RWPE2 (cell line): ENCODE results near the gene POLG.

ENCODE experiments used
- ATAC-seq: fragments of 200-7000 bp; cut with Tn5 transposase; 3 replicates; pipeline ENCODE4 v1.9.1; 2021; ENCODE audit warnings: low read depth
- DNase-seq: peaks from one replicate; pipeline ENCODE4 v3.0.0-alpha.2; 2020; ENCODE audit warnings: low spot score
- H3K27ac ChIP-seq: fragments of 450-650 bp; 2 replicates; pipeline ENCODE4 v1.5.1; 2017; ENCODE audit warnings: mild to moderate bottlenecking; ENCODE audit not compliant: poor library complexity, severe bottlenecking
- H3K27me3 ChIP-seq: fragments of 250-450 bp; sonication (Bioruptor Pico); 2 replicates; pipeline ENCODE4 v1.5.1; 2021; ENCODE audit warnings: mild to moderate bottlenecking, moderate library complexity; ENCODE audit not compliant: insufficient read depth, poor library complexity, severe bottlenecking
- H3K36me3 ChIP-seq: fragments of 250-450 bp; sonication (Bioruptor Pico); 2 replicates; pipeline ENCODE4 v1.5.1; 2020; ENCODE audit warnings: low read depth, mild to moderate bottlenecking, moderate library complexity
- H3K4me1 ChIP-seq: fragments of 250-450 bp; sonication (Bioruptor Pico); 2 replicates; pipeline ENCODE4 v1.5.1; 2021; ENCODE audit warnings: mild to moderate bottlenecking, moderate library complexity; ENCODE audit not compliant: insufficient read depth, poor library complexity, severe bottlenecking
- H3K4me3 ChIP-seq: fragments of 250-450 bp; sonication (Bioruptor Pico); 2 replicates; pipeline ENCODE4 v1.5.1; 2021; ENCODE audit warnings: mild to moderate bottlenecking, moderate library complexity; ENCODE audit not compliant: severe bottlenecking
- H3K9me3 ChIP-seq: fragments of 250-450 bp; sonication (Bioruptor Pico); 2 replicates; pipeline ENCODE4 v1.5.1; 2021; ENCODE audit warnings: mild to moderate bottlenecking, moderate library complexity; ENCODE audit not compliant: severe bottlenecking
- CTCF ChIP-seq: fragments of 450-650 bp; IDR thresholded peaks from one replicate; pipeline ENCODE4 v1.5.1; 2017; ENCODE audit warnings: mild to moderate bottlenecking, moderate library complexity; ENCODE audit not compliant: poor library complexity, severe bottlenecking

POLG gene

DNA sequence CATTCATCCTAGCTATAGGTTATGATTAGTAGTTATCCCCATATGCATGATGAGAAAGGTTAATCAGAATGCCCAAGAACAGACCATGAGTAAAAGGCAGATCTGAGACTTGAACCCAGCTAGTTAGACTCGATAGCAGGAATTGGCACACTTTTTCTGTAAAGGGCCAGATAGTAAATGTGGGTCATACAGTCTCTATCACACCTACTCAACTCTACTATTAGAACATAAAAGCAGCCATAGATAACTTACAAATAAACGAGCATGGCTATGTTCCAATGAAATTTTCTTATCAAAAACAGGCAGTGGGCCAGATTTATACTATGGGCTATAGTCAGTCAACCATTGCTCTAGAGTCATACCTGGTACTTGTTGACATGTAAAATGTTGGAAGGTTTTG lies 24.6 kb downstream of the POLG start:
- no peak overlapping the region for H3K4me3 ChIP-seq
- ATAC-seq (no peak), DNase-seq (no peak)
- peaks cover 97% of the 10 kb centered on the region for H3K36me3 ChIP-seq
- no peaks in the 10 kb centered on the region for H3K27me3 ChIP-seq
- TF ChIP-seq CTCF: no peak
- H3K27ac ChIP-seq: no peak overlapping the region
- no peaks in the 10 kb centered on the region for H3K4me1 ChIP-seq
- H3K9me3 ChIP-seq: no peaks in the 10 kb centered on the region

GRCh38 chr15:89308236-89308635 lies 26.4 kb downstream of the POLG start:
- no peak overlapping the region for H3K27ac ChIP-seq
- DNase-seq (no peak), ATAC-seq (no peak)
- no peaks in the 10 kb centered on the region for H3K4me1 ChIP-seq
- H3K36me3 ChIP-seq: peaks cover 95% of the 10 kb centered on the region
- no peaks in the 10 kb centered on the region for H3K9me3 ChIP-seq
- no peak for TF ChIP-seq CTCF
- no peak overlapping the region for H3K4me3 ChIP-seq
- H3K27me3 ChIP-seq: no peaks in the 10 kb centered on the region

DNA sequence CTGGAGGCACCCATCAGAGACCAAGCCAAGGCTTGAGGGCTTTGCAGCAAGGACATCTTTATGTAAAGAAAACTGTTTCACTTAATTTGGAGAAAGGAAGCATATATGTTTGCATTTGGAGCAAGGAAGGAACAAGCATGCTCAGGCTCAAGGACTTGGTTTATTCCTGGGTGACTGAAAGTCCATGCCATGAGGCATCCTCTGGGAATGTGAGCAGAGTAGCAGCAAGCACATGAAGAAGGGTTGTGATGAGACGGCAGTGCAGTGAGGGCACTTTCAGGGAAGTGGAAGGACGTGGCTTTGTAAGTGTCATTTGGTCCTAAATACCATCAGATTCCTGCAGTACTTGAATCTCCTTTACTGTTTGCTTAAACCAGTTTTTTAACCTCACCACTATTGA lies 26.8 kb downstream of the POLG start:
- DNase-seq: no peak
- Histone ChIP-seq H3K36me3 (peaks cover 95% of the 10 kb centered on the region), H3K27me3 (no peaks in the 10 kb centered on the region), H3K4me1 (no peaks in the 10 kb centered on the region), H3K9me3 (no peaks in the 10 kb centered on the region), H3K4me3 (no peak overlapping the region), H3K27ac (no peak overlapping the region)
- no peak for TF ChIP-seq CTCF
- ATAC-seq: no peak

- no peaks in the 10 kb centered on the region for H3K4me1 ChIP-seq
- peak; percentile 8; the same call in 1 of the 3 replicates for ATAC-seq
- no peaks in the 10 kb centered on the region for H3K27me3 ChIP-seq
- TF ChIP-seq CTCF: no peak
- H3K27ac ChIP-seq: no peak overlapping the region
- peaks cover 95% of the 10 kb centered on the region for H3K36me3 ChIP-seq
- H3K4me3 ChIP-seq: no peak overlapping the region
- no peaks in the 10 kb centered on the region for H3K9me3 ChIP-seq
- DNase-seq: no peak
These were observed 27.5 kb downstream of the POLG start for GRCh38 chr15:89307046-89307587.

GRCh38 chr15:89305395-89305794 lies 29.2 kb downstream of the POLG start:
- Histone ChIP-seq H3K27me3 (no peaks in the 10 kb centered on the region), H3K4me1 (no peaks in the 10 kb centered on the region), H3K4me3 (no peak overlapping the region), H3K9me3 (no peaks in the 10 kb centered on the region), H3K36me3 (peaks cover 98% of the 10 kb centered on the region), H3K27ac (no peak overlapping the region)
- no peak for TF ChIP-seq CTCF
- no peak for DNase-seq
- no peak for ATAC-seq
